ENCODE measurements around the gene USP47. TPM values are rescaled to one million over a fixed set of nuclear protein-coding genes. Genes with fewer than 3 reads are reported as not detected.

USP47 gene
- total RNA-seq, 1 donor from 2014 or later: 81.5 TPM

DNA sequence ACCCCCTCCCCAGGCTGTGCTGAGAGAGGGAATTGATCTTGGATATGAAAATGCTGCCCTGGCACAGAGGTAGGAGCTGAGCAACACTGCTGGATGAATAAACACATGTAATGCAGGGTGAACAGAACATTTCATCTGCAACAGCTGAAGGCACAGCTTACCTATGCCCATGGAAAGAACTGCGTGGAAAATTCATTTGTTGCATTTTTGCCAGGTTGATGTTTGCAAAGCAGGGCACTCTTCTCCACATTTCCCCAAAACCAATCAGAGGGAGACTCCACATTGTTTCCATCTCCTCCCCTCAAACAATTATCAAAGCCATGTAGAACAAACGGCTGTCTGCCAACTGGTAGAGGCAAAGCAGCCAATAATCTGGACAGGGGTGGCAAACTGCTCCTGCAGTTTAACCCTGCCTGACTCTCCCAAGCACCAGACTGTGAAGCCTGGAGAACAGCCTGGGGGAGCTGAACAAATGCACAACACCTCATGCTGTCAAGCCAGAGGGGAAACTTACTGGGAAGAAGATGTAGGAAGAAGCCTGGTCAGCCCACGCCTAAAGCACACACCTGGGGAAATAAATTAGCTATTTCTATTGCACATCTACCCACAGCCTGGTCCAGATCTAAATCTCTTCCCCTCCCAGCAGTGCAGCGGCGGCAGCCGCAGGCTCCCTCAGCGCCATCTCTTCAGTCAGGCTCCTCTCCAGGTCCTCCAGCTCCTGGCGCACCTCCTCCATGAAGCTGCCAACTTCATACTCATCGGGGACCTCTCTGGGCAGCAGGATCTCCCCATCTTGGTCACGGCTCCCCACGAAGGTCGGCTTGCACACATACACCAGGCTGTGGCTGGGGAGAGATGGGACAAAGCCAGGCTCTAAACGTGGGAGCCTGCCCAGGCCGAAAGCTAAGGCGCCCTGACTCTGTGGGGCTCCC is 122.3 kb downstream of the USP47 start:
- Mint-ChIP-seq H3K4me1 (ENCODE audit: low read depth) (peaks cover 1% of the 10 kb centered on the region), H3K36me3 (ENCODE audit: insufficient read depth) (peaks cover 11% of the 10 kb centered on the region), H3K27ac (peak overlapping the region; percentile 49), H3K27me3 (no peaks in the 10 kb centered on the region), H3K4me3 (ENCODE audit: low read depth) (no peak overlapping the region), H3K9me3 (ENCODE audit: low read depth) (no peaks in the 10 kb centered on the region)
- no peak for TF ChIP-seq CTCF (IDR thresholded peaks at IDR 0.05; ENCODE audit: unreplicated experiment)
- no peak for DNase-seq (ENCODE audit: low spot score, unreplicated experiment)

DNA sequence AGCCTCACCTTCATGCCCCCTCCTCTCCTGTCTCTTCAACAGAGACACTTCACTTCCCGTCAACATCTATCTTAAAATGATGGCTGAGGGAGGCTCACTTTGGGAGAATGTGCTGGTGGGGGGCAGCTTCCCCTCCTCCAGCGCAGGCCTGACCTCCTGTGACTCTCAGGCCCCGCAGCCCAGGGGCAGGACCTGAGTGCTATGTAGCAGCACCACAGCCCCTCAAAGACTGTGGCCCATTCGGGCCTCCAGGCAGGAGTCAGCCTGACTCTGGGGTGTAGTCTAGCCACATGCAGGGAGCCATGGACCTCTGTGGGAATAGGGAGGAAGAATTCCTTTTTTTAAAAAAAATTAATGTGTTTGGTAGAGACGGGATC is 123.0 kb downstream of the USP47 start:
- Mint-ChIP-seq H3K27ac (no peak overlapping the region), H3K4me1 (ENCODE audit: low read depth) (peaks cover 1% of the 10 kb centered on the region), H3K9me3 (ENCODE audit: low read depth) (no peaks in the 10 kb centered on the region), H3K27me3 (no peaks in the 10 kb centered on the region), H3K4me3 (ENCODE audit: low read depth) (no peak overlapping the region), H3K36me3 (ENCODE audit: insufficient read depth) (peaks cover 11% of the 10 kb centered on the region)
- TF ChIP-seq CTCF (IDR thresholded peaks at IDR 0.05; ENCODE audit: unreplicated experiment): no peak
- no peak for DNase-seq (ENCODE audit: low spot score, unreplicated experiment)

GRCh38 chr11:11965192-11965591 is 123.4 kb downstream of the USP47 start:
- no peaks in the 10 kb centered on the region for H3K27me3 Mint-ChIP-seq
- no peaks in the 10 kb centered on the region for H3K9me3 Mint-ChIP-seq (ENCODE audit: low read depth)
- H3K4me1 Mint-ChIP-seq (ENCODE audit: low read depth): peaks cover 1% of the 10 kb centered on the region
- peaks cover 14% of the 10 kb centered on the region for H3K36me3 Mint-ChIP-seq (ENCODE audit: insufficient read depth)
- no peak for DNase-seq (ENCODE audit: low spot score, unreplicated experiment)
- H3K4me3 Mint-ChIP-seq (ENCODE audit: low read depth): no peak overlapping the region
- no peak overlapping the region for H3K27ac Mint-ChIP-seq
- TF ChIP-seq CTCF (IDR thresholded peaks at IDR 0.05; ENCODE audit: unreplicated experiment): no peak

- TF ChIP-seq CTCF (IDR thresholded peaks at IDR 0.05; ENCODE audit: unreplicated experiment): no peak
- Mint-ChIP-seq H3K9me3 (ENCODE audit: low read depth) (no peaks in the 10 kb centered on the region), H3K4me1 (ENCODE audit: low read depth) (peaks cover under 1% of the 10 kb centered on the region), H3K4me3 (ENCODE audit: low read depth) (no peak overlapping the region), H3K27me3 (no peaks in the 10 kb centered on the region), H3K27ac (no peak overlapping the region), H3K36me3 (ENCODE audit: insufficient read depth) (peaks cover 14% of the 10 kb centered on the region)
- DNase-seq (ENCODE audit: low spot score, unreplicated experiment): no peak
These were observed 124.0 kb downstream of the USP47 start for GRCh38 chr11:11965656-11966353.

DNA sequence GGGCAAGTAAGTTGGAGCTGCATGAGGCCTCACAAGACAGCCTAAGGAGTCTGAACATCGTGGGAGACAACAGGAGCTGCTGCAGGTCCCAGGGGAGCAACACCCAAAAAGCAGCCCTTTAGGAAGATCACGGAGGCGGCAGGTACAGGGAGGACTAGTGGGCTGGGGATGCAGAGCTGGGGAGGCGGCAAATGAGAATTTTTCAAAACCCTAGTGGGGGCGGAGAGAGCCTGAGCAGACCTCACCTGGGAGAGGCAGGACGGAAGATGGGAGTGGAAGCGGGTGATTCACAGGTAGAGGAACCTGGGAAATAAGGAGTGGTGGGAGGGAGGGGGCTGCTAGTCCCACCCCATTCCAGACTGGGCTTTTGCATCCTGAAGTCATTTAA is 124.6 kb downstream of the USP47 start:
- DNase-seq (ENCODE audit: low spot score, unreplicated experiment): no peak
- Mint-ChIP-seq H3K4me1 (ENCODE audit: low read depth) (no peaks in the 10 kb centered on the region), H3K36me3 (ENCODE audit: insufficient read depth) (peaks cover 14% of the 10 kb centered on the region), H3K4me3 (ENCODE audit: low read depth) (no peak overlapping the region), H3K27ac (no peak overlapping the region), H3K9me3 (ENCODE audit: low read depth) (no peaks in the 10 kb centered on the region), H3K27me3 (no peaks in the 10 kb centered on the region)
- no peak for TF ChIP-seq CTCF (IDR thresholded peaks at IDR 0.05; ENCODE audit: unreplicated experiment)
